ENCODE measurements around the gene FASTK. TPM values are rescaled to one million over a fixed set of nuclear protein-coding genes. Genes with fewer than 3 reads are reported as not detected.

Gene FASTK
- total and polyA plus RNA-seq, 2 of the 4 experiments (the other 2 are of a cell fraction) = 53.8 to 115 TPM

DNA sequence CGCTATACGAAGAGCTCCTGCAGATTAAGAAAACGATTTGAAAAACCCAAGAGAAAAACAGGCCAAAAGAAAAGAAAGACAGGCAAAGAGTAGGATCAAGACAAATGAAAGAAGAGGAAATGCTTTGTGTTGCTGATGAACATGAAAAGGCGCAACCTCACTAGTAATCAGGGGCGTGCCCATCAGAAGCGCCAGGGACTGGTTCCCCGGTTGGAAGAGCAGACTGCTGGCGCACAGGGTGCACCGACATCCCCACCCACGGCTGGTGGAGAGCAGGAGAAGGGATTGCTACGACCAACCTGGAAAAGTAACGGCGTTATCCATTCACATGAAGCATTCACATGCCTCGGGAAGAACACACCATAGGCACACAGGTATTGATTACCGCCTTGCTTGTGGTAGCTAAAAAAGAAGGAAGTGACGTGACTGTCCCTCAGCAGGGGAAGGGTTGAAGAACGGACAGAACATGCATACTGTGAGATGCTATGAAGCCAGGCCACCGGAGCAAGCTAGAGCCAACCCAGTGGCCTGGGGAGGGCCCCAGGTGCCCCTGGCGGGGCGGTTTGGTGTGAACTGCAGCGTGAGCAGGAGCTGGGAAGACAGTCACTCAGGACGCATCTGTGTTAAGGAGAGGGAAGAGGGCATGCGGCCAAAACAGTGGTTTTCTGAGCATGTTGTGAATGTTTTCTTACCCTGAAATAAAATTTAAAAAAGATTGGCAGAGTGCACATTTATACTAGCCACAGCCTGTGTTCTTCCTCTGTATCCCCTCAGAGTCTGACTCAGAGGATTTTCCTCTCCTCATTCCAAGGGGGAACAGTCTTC, 24.0 kb upstream of the FASTK start:
- peak; percentile 82 for ATAC-seq (ENCODE audit: low read depth)
- Histone ChIP-seq H3K9me3 (ENCODE audit: control insufficient read depth, insufficient read depth, low read length) (no peaks in the 10 kb centered on the region), H2BK120ac (ENCODE audit: low read depth, low read length) (no peak overlapping the region), H3K4me1 (ENCODE audit: control insufficient read depth, insufficient read depth, low read length) (peaks cover 11% of the 10 kb centered on the region), H4K8ac (ENCODE audit: low read depth in 2 of 2, low read length in 2 of 2) (no peak overlapping the region), H3K4me2 (ENCODE audit: low read depth, low read length) (no peak overlapping the region), H3K56ac (ENCODE audit: extremely low read depth, insufficient read depth, low read length) (no peak overlapping the region), H3K9me1 (ENCODE audit: insufficient read depth, low read length) (peaks cover 12% of the 10 kb centered on the region), H3K9ac (ENCODE audit: low read depth, low read length) (no peak overlapping the region), H3K4me3 (ENCODE audit: insufficient read depth, low read depth, low read length) (no peak overlapping the region), H3K23ac (ENCODE audit: low read depth, low read length) (no peak overlapping the region), H3K79me1 (ENCODE audit: low read depth in 1 of 2, low read length in 2 of 2) (peaks cover 38 to 94% of the 10 kb centered on the region in 2 experiments), H3K27ac (ENCODE audit: insufficient read depth, low read length) (no peak overlapping the region), H4K5ac (ENCODE audit: low read depth, low read length) (no peak overlapping the region), H2AK9ac (replicated peaks; ENCODE audit: low read depth, low read length, poor library complexity) (no peak overlapping the region), H2BK5ac (ENCODE audit: low read depth, low read length, poor library complexity, severe bottlenecking) (no peak overlapping the region), H3K18ac (ENCODE audit: low read depth, low read length) (no peak overlapping the region), H2AFZ (replicated peaks; ENCODE audit: low read length, poor library complexity) (no peak overlapping the region), H3K27me3 (ENCODE audit: control insufficient read depth, insufficient read depth, low read length) (no peaks in the 10 kb centered on the region), H4K20me1 (ENCODE audit: insufficient read depth, low read length) (peaks cover 87% of the 10 kb centered on the region), H2BK15ac (ENCODE audit: low read depth, low read length) (no peak overlapping the region), H4K91ac (ENCODE audit: insufficient read depth, low read depth, low read length) (no peak overlapping the region), H3K36me3 (ENCODE audit: control insufficient read depth, insufficient read depth, low read length) (peaks cover 6% of the 10 kb centered on the region), H2AK5ac (ENCODE audit: low read depth, low read length) (no peak overlapping the region), H3K4ac (ENCODE audit: low read depth, low read length) (0 out of 2 replicates have a peak overlapping the region, but pooled peaks have one; percentile 19), H2BK20ac (ENCODE audit: low read depth, low read length) (no peak overlapping the region), H3K14ac (replicated peaks; ENCODE audit: low read depth, low read length) (no peak overlapping the region)
- POLR2A ChIA-PET (ENCODE audit: unreplicated experiment) = no interaction called here
- no peak for TF ChIP-seq RAD21 (IDR thresholded peaks at IDR 0.05; ENCODE audit: low read length)
- in situ Hi-C loops (cut with MboI; ENCODE audit: low sequenced_read_pairs) (loop anchor here (10.0 to 25.0 kb wide), 2 partner anchors 200 to 317 kb away; no protein-coding TSS in a partner anchor), dilution Hi-C loops (cut with HindIII; ENCODE audit: low sequenced_read_pairs, unreplicated experiment) (no loop called here), intact Hi-C loops (cut with micrococcal nuclease) (no loop called here)
- CTCF ChIA-PET = no interaction called here
- TSS peak; percentile 14 for BruUV-seq (replicated peaks)
- DNase-seq = peak; percentile 89
- 86% methylated on average over 7 of the region's 23 CpGs; no CpG with 5 or more reads in 1 of the 2 experiments for WGBS, 2 experiments (ENCODE audit: extremely low coverage in 2 of 2, insufficient read length in 1 of 2)
